Gastrocnemius medialis (tissue), 4 donors: ENCODE data around the gene COQ8A. TPM values are rescaled to one million over a fixed set of nuclear protein-coding genes. Genes with fewer than 3 reads are reported as not detected.

Experiments
- ATAC-seq, 2 donors: fragments of 150-250 bp; one replicate each; pipeline ENCODE4 v1.9.1; 2016
- DNase-seq, 2 donors: peaks; one replicate each; pipeline ENCODE4 v3.0.0-alpha.2; 2019
- H3K27ac ChIP-seq, 4 donors: fragments of 200-600 bp; sonication (generic); 1 replicate in 1 of 4; 2 replicates in 3 of 4; pipeline ENCODE4 v1.5.1; 2016 to 2018; ENCODE audit warnings: mild to moderate bottlenecking in 2 of 4, moderate library complexity in 1 of 4
- H3K27me3 ChIP-seq, 3 donors: fragments of 200-600 bp; sonication (generic) in 2 of 3; 1 replicate in 1 of 3; 2 replicates in 2 of 3; pipeline versions ENCODE4 v1.5.1 to v1.6.0; 2016 to 2019; ENCODE audit warnings: mild to moderate bottlenecking in 1 of 3, moderate library complexity in 1 of 3
- H3K36me3 ChIP-seq, 2 donors: fragments of 200-600 bp; sonication (generic) in 1 of 2; one replicate each; pipeline ENCODE4 v1.5.1; 2017 to 2018
- H3K4me1 ChIP-seq, 2 donors: fragments of 200-600 bp; sonication (generic) in 1 of 2; one replicate each; pipeline ENCODE4 v1.5.1; 2016 to 2017; ENCODE audit warnings: mild to moderate bottlenecking in 2 of 2
- H3K4me3 ChIP-seq, 4 donors: fragments of 200-600 bp; sonication (generic) in 3 of 4; 1 replicate in 1 of 4; 2 replicates in 3 of 4; pipeline ENCODE4 v1.5.1; 2016 to 2019; ENCODE audit warnings: mild to moderate bottlenecking in 2 of 4
- H3K9me3 ChIP-seq, 3 donors: fragments of 200-600 bp; sonication (generic) in 2 of 3; 1 replicate in 1 of 3; 2 replicates in 2 of 3; pipeline ENCODE4 v1.5.1; 2016 to 2019
- CTCF ChIP-seq, 5 experiments: fragments of 450-650 bp in 3 of 5; fragments of 200-600 bp in 2 of 5; sonication (generic) in 2 of 5; IDR thresholded peaks in 4 of 5; conservative IDR thresholded peaks in 1 of 5; 1 replicate in 4 of 5; 2 replicates in 1 of 5; pipeline ENCODE4 v1.5.1; 2016 to 2019; ENCODE audit warnings: antibody characterized with exemption in 5 of 5, mild to moderate bottlenecking in 3 of 5, moderate library complexity in 3 of 5
- POLR2A ChIP-seq, 2 donors: fragments of 450-650 bp; IDR thresholded peaks; one replicate each; pipeline ENCODE4 v1.6.1; 2017; ENCODE audit warnings: antibody characterized with exemption in 2 of 2, mild to moderate bottlenecking in 2 of 2, moderate library complexity in 2 of 2
- in situ Hi-C, 4 donors: fragments of 200-750 bp; cut with MboI; loops; one replicate each; pipeline versions ENCODE4 v1.15.0 to v1.8.0; 2017; ENCODE audit warnings: low sequenced_read_pairs in 4 of 4
- intact Hi-C: fragments of 100-400 bp; cut with DNase I; formaldehyde crosslinking; loops from one replicate; pipeline ENCODE4 v1.15.1; 2023; ENCODE audit warnings: low total_unique reads
- total RNA-seq, 4 donors: library from RNA; depleted of rRNA; stranded (reverse); fragments of >200 nt; gene quantifications; one replicate each; pipeline versions ENCODE4 v1.1.0 to v1.2.3, GENCODE V29; 2016

COQ8A gene
- total RNA-seq, 4 donors from 2014 or later = 950 to 2,403 (median 1,384) TPM

GRCh38 chr1:226942392-226942791, 2.3 kb downstream of the COQ8A start:
- peak in 1 of 2 donors; percentile 50 for TF ChIP-seq POLR2A (IDR thresholded peaks at IDR 0.05)
- no peak for TF ChIP-seq CTCF (IDR thresholded peaks at IDR 0.05 in 4 of 5, conservative IDR thresholded peaks at IDR 0.05 in 1 of 5)
- DNase-seq (peak; percentile 74 to 83), ATAC-seq (peak; percentile 21 to 22)
- peak overlapping the region; percentile 98 to 99 (median 99) for H3K27ac ChIP-seq
- H3K27me3 ChIP-seq = no peaks in the 10 kb centered on the region
- no peaks in the 10 kb centered on the region for H3K36me3 ChIP-seq
- H3K4me3 ChIP-seq = peak overlapping the region; percentile 84 to 95 (median 88)
- intact Hi-C loops = loop anchor here (5.0 to 10.0 kb wide), 5 partner anchors 240 to 1262 kb away; partner anchors contain the start of genes ARF1, OBSCN and WNT9A
- peaks cover 48 to 67% of the 10 kb centered on the region in 2 donors for H3K4me1 ChIP-seq
- in situ Hi-C loops = no loop called here
- no peaks in the 10 kb centered on the region for H3K9me3 ChIP-seq

- Histone ChIP-seq H3K9me3 (no peaks in the 10 kb centered on the region), H3K4me1 (peaks cover 49 to 68% of the 10 kb centered on the region in 2 donors), H3K27me3 (no peaks in the 10 kb centered on the region), H3K27ac (peak overlapping the region; percentile 98 to 99 (median 99)), H3K4me3 (peak overlapping the region; percentile 84 to 95 (median 88)), H3K36me3 (no peaks in the 10 kb centered on the region)
- intact Hi-C loops = loop anchor here (1.0 to 10.0 kb wide), 6 partner anchors 24 to 1262 kb away; partner anchors contain the start of genes ARF1, OBSCN and WNT9A
- peak in 1 of 2 donors; percentile 68 for DNase-seq
- no peak for TF ChIP-seq CTCF (IDR thresholded peaks at IDR 0.05 in 4 of 5, conservative IDR thresholded peaks at IDR 0.05 in 1 of 5)
- TF ChIP-seq POLR2A (IDR thresholded peaks at IDR 0.05) = peak; percentile 72 to 90
- in situ Hi-C loops = no loop called here
- peak; percentile 26 to 36 for ATAC-seq
Measured at GRCh38 chr1:226943156-226943555, 3.1 kb downstream of the COQ8A start.

- no peak for DNase-seq
- H3K27ac ChIP-seq = peak overlapping the region; percentile 98 to 99 (median 99)
- H3K4me1 ChIP-seq = peaks cover 49 to 62% of the 10 kb centered on the region in 2 donors
- no peaks in the 10 kb centered on the region for H3K27me3 ChIP-seq
- intact Hi-C loops = loop anchor here (1.0 to 10.0 kb wide), 6 partner anchors 23 to 1261 kb away; partner anchors contain the start of genes ARF1, OBSCN and WNT9A
- H3K36me3 ChIP-seq = no peaks in the 10 kb centered on the region
- in situ Hi-C loops = no loop called here
- peak overlapping the region; percentile 45 to 95 (median 88) for H3K4me3 ChIP-seq
- no peak for ATAC-seq
- H3K9me3 ChIP-seq = no peaks in the 10 kb centered on the region
- TF ChIP-seq POLR2A (IDR thresholded peaks at IDR 0.05) (no peak), CTCF (IDR thresholded peaks at IDR 0.05 in 4 of 5, conservative IDR thresholded peaks at IDR 0.05 in 1 of 5) (no peak)
Measured at GRCh38 chr1:226943927-226944326, 3.8 kb downstream of the COQ8A start.

- intact Hi-C loops (loop anchor here (10.0 kb wide), 3 partner anchors 280 to 1260 kb away; partner anchors contain the start of genes ARF1 and OBSCN), in situ Hi-C loops (no loop called here)
- TF ChIP-seq POLR2A (IDR thresholded peaks at IDR 0.05) (peak; percentile 78 to 86), CTCF (IDR thresholded peaks at IDR 0.05 in 4 of 5, conservative IDR thresholded peaks at IDR 0.05 in 1 of 5) (no peak)
- H3K27me3 ChIP-seq = no peaks in the 10 kb centered on the region
- peak overlapping the region; percentile 98 to 99 (median 99) for H3K27ac ChIP-seq
- DNase-seq (peak; percentile 84 to 86), ATAC-seq (peak; percentile 40 to 50)
- no peaks in the 10 kb centered on the region for H3K9me3 ChIP-seq
- peak overlapping the region; percentile 45 to 95 (median 88) for H3K4me3 ChIP-seq
- no peaks in the 10 kb centered on the region for H3K36me3 ChIP-seq
- peaks cover 62 to 73% of the 10 kb centered on the region in 2 donors for H3K4me1 ChIP-seq
Measured at GRCh38 chr1:226945106-226945857, 5.2 kb downstream of the COQ8A start.
